GM19468 (cell line): ENCODE data around the gene TENT4A.

Source experiments
- ATAC-seq: cut with Tn5 transposase; IDR thresholded peaks from one replicate; pipeline ENCODE4 v1.9.1; 2021; ENCODE audit warnings: mild to moderate bottlenecking, moderate library complexity, moderate number of reproducible peaks; ENCODE audit not compliant: unreplicated experiment; ENCODE audit errors: extremely low read depth

Gene TENT4A

GRCh38 chr5:6745706-6746222, 32.5 kb downstream of the TENT4A start:
- ATAC-seq, result peak; percentile 22

DNA sequence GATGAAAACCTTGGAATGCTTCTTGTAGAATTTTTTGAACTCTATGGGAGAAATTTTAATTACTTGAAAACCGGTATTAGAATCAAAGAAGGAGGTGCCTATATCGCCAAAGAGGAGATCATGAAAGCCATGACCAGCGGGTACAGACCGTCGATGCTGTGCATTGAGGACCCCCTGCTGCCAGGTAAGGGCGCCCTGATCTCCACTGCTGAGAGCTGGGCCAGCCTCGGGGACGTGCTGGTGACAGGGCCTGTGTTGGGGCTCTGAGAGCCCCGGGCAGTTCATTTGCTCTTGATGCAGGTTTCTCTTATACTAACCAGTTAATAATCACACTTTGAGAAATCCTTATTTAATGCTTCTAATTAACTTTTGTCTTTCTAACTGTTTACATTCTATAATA, 33.0 kb downstream of the TENT4A start:
- no peak for ATAC-seq

GRCh38 chr5:6747103-6747502, 33.9 kb downstream of the TENT4A start:
- no peak for ATAC-seq

DNA sequence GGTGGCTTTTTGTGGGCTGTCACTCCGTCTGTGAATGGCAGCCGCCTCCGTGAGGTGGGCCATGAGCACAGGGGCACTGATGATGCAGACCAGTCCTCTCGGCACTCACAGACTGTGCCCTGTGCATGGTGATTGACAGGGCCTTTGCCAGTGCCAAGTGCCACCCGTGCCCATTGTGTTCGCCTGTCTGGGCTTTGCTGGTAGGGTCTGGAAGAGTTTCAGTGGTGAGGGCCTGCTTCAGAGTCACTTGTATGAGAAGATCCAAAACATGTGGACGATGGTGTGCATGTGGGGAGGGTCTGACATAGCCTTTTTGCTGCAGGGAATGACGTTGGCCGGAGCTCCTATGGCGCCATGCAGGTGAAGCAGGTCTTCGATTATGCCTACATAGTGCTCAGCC, 34.9 kb downstream of the TENT4A start:
- ATAC-seq, result no peak

GRCh38 chr5:6749026-6749716, 35.9 kb downstream of the TENT4A start:
- no peak for ATAC-seq

DNA sequence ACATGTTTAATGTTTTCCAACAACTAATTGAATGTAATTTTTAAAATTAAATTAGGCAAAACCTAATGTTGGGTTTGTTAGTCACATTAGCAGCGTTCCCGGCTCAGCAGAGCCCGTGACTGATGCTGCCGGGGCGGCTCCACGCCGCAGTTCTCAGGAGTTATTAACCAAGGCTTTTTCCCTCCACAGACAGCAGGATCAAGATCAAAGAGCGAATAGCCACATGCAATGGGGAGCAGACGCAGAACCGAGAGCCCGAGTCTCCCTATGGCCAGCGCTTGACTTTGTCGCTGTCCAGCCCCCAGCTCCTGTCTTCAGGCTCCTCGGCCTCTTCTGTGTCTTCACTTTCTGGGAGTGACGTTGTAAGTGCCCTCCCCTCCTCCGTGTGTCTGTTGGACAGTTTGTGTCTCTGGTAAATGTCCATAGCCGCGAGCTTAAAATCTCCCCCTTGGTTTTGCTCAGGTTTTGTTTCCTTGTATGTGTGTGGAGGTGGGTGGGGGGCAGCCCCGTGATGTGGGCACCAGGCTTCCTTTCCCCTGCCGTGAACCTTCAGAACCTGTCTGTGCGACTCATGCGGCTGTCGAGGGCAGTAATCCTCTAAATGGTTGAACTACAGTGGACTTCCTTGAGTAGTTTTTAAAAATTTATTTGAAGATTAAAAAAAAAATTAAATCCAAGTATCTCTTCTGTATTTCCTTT, 37.1 kb downstream of the TENT4A start:
- no peak for ATAC-seq

GRCh38 chr5:6750951-6751685, 37.9 kb downstream of the TENT4A start:
- ATAC-seq, result no peak

DNA sequence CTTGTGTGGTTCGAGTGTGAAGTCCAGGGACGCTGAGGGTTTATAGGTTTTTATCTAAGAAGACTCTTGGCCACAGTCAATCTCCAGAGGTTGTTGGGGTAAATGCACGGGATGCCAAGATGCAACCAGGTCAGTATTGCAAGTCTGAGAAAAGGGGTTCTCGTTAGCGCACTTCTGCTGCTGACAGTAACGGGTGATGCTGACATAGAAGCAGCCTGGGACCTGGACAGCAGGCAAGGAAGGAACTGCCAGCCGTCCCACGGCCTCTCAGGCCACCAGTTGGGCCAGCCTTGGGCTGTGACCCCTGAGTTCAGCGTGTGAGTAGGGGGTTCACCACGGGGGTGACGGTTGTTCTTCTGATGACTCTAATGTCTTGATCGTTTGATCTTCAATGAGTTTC, 39.0 kb downstream of the TENT4A start:
- no peak for ATAC-seq

DNA sequence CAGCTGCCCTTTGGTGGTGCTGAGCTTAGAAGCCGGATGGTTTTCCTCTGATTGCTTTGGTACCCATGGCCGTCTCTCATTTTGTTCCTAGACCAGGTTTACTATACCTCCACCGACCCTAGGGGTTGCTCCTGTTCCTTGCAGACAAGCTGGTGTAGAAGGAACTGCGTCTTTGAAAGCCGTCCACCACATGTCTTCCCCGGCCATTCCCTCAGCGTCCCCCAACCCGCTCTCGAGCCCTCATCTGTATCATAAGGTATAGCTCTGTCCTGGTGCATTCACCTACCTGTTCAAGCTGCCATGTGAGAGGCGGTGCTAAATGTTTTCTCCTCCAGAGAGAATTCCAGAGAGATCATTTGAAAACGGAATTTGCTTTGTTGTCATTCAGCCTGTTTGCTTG, 39.5 kb downstream of the TENT4A start:
- no peak for ATAC-seq

DNA sequence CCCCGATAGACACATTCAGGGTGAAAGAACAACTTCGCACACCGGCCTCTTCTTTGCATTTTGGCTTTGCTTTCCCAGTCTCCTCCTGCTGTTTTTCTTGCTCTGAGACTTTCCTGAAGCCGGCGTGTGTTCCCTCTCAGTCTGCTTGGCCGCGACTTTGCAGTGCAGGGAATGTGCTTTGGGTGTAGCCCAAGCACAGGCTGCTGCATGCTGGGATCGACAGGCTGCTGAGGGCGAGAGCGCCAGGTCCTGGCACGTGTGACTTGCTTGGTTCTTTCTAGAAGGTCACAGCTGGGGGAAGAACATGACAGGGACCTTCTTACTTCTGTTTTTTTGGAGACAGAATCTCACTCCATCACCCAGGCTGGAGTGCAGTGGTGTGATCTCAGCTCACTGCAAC, 40.6 kb downstream of the TENT4A start:
- no peak for ATAC-seq

GRCh38 chr5:6754766-6755165, 41.5 kb downstream of the TENT4A start:
- no peak for ATAC-seq

- no peak for ATAC-seq
These were observed 42.3 kb downstream of the TENT4A start for GRCh38 chr5:6755519-6755918.

DNA sequence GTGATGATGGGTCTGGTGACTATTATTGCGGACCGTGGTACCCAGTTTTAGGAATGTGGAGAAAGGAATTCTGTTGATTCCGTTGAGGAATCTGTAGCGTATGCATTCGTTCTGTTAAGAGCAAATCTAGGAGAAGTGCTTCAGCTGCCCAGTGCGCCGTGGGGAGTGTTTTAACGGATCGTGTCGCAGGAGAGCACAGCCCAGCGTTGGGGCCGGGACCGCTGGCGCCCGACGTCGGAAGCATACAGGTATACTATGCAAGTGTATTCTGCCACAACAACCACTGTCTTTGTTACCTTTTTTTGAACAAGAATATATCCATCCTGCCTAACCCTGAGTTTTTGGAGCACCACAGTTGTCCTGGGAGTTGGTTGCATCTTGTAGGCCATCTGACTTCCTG, 42.7 kb downstream of the TENT4A start:
- ATAC-seq, result no peak

GRCh38 chr5:6757414-6757969, 44.3 kb downstream of the TENT4A start:
- no peak for ATAC-seq

GRCh38 chr5:6758236-6758635, 45.0 kb downstream of the TENT4A start:
- no peak for ATAC-seq

DNA sequence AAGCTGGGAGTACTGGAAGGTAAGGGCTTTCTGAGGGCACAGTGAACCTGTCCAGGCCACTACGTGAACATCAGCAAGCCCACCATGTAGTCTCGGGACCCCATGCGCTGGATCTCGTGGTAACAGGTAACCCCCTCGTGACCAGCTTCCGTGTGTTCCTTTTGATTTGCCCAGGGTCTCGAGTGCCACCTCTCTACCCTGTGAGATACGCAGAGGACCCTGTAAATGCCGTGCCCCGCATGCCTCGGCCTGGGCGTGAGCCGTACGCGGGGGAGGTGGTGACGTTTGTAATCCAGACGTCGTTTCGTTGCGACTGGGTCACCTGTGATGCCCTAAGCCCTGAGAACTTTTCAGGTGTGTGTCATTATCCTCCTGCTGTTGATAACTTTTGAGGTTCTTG, 45.5 kb downstream of the TENT4A start:
- no peak for ATAC-seq

DNA sequence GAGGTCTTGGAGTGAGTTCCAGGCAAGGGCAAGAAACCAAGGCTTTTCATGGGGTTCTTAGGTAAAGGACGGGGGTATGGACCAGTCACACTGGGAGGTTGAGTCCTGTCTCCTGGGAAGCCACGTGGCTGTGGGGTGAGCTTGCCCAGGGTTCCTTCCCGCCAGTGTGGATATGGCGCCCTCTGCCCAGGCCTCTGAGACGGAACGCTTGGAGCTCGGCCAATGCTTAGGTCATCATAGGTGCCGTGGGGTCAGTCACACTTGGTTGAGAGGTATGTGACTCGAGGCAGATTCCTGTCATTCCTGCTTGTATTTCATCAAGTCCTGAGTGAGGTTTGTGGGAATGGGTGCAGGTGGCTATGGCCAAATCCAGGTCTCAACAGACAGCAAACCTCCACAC, 46.2 kb downstream of the TENT4A start:
- no peak for ATAC-seq

- no peak for ATAC-seq
These were observed 46.8 kb downstream of the TENT4A start for GRCh38 chr5:6759983-6760382.

GRCh38 chr5:6760686-6761085, 47.5 kb downstream of the TENT4A start:
- ATAC-seq, result no peak

- ATAC-seq, result no peak
These were observed 48.1 kb downstream of the TENT4A start for GRCh38 chr5:6761333-6761732.

DNA sequence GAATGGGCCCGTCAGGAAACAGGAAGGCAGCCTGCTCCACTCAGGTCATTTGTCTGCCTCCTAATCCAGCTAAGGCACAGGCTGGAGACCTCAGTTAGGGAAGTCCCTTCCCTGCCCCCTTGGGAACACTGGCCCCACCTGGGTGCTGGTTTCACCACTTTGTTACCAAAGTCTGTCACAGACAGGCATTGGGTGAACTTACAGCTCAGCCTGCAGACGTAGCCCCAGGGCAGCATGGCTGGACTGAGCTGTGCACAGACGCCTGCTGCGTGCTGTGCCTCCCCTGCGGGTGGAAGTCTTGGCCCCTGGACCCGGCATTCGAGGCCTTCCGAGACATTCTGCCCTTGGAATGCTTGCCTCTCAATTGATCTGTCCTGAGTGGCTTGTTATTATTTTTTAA, 48.9 kb downstream of the TENT4A start:
- ATAC-seq, result no peak
